Stimulated activated CD4-positive, alpha-beta T cell treated with anti-CD3 and anti-CD28 coated beads, Interleukin-4, amount 100 ng/mL, for 48 hours (primary cell): ENCODE results near the gene PCF11.
A peak's percentile ranks its signal among the peaks of the same experiment; 100 is the strongest.
"Not testable (repeated sequence)": the region's sequence is repeated elsewhere in the genome, so short reads cannot be mapped to it uniquely, and the experiment has no call there.

Experiments used
- DNase-seq, 2 donors: peaks; one replicate each; pipeline ENCODE4 v3.0.0-alpha.2; 2020; ENCODE audit warnings: low read depth in 2 of 2

PCF11 gene

DNA sequence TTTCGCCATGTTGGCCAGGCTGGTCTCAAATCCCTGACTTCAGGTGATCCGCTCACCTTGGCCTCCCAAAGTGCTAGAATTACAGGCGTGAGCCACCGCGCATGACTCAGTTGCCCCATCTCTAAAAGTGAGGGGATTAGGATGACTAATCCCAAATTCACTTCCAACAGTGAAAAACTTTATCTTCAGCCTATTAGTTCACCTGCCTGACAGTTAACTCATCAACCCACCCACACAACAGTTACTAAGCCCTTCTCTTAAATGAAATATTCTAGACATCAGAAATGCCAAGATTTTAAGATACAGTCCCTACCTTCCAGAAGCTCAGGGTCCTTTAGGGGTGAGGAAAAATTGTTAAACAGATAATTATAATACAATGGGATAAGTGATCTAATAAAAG, 34.6 kb downstream of the PCF11 start:
- DNase-seq: no peak

DNA sequence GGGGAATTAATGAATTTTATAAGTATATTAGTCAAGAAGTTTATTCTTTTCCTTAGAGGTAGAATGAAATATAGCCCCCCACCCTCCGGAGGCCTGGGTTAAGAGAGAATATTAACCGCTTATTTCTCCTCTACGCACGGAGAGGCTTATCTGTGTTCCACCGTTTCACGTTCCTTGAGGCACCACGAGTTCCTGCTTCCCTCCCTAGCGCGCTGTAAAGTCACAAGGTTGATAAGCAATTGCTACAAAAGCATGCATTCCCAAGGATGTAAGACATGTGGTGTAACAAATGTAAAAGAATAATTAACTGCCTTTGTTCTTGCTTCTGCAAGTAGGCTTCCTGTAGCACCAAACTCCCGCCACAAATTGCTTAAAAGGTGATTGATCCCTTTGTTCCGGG, 35.1 kb downstream of the PCF11 start:
- DNase-seq: no peak

DNA sequence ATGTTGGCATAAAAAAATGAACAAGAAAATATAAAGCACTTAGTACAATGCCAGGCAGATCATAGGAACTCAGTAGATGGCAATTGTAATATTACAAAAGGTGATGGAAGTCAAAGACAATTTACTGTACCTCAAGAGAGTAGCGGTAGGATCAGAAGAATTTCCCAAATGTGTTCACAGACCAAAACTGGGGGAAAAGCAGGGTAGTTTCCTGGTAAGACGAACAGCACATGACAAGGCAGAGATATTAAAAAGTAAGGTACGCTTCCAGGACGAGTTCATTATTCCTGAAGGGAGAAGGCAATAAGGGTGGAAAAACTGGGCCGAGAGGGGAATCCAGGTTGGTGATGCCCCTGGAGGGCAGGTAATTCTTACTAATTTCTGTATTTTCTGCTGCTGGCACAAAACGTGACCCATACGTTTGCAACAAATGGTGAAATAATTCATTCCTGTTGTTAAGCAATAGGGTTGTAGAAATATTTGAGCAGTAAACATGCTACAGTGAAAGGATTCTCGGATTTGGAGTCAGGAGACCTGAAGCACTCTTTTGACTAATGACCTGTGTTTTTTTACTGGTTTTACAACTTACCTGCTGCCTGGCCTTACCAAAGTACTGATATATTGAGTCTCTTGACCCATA, 35.8 kb downstream of the PCF11 start:
- DNase-seq: no peak

DNA sequence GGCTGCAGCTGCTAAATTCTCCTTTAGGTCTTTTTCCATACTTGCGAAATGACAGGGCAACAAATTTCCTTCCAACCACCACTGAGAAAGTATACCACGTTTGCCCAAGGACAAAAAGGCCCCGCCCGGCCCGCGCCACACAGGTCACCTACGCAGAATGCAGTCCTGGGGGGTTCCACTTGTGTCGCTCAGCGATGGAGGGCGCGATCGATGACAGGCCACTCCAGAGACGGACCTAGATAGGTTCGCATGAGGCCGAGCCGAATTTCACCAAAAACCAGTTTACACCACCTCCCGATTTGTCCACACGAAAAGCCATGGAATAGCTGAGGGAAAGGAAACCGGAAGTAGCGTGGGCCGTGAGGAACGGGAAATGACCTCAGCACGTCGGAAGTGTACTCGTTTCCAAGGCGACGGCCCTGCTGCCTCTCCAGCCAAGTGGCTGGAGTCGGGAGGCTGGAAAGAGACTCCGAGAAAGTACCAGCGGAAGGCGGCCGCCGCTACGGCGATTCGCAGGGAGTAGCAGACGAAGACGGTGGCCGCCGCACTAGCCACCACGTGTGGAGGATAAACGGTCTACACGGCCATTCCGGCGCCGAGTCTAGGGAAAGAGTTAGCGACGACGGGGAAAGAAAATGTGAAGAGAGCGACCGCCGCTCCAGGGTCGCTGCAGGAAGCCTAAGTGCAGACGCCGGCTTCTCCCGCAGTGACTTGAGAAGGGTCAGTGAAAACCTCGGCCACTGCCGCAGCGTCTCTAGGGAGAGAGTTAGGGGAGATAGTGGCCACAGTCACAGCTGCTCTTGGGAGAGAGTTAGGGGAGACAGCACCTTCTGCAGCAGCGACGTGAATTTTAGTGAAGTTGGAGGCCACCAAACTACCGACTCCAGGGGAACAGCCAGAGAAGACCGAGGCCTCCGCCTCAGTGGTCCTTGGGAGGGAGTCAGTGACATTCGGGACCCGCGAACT, 36.7 kb downstream of the PCF11 start, which contains the start of gene ANKRD42:
Gene ANKRD42 (plus strand): TSS at position 398 of the 966 bp plus-strand sequence. CDS start 959 bp downstream, outside the sequence.
- DNase-seq: peak; percentile 77 to 86

DNA sequence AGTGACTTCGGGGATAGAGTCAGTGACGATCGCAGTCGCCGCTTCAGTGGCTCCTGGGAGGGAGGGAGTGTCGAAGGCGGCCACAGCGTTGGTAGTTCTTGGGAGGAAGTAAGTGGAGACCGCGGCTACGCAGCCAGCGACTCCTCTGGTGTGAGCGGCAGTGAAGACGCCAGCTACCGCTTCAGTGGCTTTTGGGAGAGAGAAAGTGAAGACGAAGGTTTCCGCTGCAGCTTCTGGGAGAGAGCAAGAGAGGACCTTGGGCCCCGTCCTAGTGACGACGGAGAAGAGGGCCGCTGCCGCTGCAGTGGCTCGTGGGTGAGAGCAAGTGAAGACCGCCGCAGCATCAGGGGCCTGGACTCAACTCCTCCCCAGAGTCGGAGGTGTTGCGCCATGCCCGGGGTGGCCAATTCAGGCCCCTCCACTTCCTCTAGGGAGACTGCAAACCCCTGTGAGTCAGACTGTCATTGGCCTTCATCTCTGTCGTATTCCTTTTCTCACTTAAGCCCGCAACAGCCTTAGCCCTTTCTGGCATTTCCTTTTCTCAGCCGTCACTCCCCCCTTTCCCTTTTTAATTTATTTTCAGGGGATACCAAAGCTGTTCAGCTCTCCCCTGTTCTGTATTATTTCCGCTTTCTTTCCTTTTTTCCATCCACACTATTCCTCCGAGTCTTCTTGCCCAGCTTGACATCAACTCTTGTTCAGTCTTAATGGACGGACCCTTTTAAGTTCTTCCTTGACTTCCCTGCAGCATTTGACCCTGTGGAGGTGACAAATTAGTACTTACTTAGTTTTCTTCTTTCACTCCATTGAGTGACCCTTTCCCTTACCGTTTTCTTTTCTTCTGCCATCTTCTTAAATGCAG, 37.6 kb downstream of the PCF11 start:
- DNase-seq: peak; percentile 38 to 46

DNA sequence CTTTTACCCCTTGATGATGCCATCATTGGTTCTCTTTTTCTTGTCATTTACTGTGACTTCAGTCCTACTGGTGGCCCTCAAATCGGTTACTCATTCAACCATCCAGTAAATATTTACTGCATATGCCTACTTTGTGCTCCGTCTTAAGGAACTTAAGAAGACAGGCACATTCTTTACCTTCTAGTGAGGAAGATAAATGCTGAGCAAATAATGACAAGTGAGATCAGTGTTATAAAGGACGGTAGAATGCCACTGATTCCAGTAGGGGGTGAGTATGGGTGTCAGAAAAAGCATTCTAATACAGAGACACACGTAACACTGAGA, 38.2 kb downstream of the PCF11 start:
- DNase-seq: no peak

DNA sequence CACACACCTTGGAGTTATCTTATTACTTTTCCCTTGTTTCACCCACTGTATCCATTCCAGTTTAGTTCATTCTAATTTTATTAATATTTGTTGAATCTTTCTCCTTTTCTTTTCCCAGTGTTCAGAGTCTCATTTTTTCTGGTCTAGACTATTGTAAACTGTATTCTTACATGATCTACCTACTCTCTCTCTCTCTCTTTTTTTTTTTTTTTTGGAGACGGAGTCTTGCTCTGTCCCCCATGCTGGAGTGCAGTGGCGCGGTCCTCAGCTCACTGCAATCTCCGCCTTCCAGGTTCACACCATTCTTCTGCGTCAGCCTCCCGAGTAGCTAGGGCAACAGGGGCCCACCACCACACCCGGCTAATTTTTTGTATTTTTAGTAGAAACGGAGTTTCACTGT, 38.7 kb downstream of the PCF11 start:
- DNase-seq: no peak

DNA sequence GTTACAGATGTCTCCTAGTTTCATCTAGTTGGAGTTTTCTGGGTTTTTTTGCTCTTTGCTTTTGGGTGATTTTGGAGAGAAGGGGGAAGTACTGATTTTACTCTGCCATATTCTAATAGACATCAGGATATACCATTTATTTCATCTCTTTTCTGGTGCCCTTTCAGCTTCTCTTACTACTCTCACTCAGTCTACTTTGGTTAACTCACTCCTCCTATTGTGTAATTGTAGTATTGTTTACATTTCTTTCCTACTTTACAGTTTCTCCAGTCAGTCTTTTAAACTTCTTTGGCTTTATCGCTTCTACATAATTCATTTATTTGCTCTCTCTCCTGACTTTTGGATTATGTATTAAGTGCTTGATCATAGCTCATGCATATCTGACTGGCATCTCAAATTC, 43.1 kb downstream of the PCF11 start:
- no peak for DNase-seq

DNA sequence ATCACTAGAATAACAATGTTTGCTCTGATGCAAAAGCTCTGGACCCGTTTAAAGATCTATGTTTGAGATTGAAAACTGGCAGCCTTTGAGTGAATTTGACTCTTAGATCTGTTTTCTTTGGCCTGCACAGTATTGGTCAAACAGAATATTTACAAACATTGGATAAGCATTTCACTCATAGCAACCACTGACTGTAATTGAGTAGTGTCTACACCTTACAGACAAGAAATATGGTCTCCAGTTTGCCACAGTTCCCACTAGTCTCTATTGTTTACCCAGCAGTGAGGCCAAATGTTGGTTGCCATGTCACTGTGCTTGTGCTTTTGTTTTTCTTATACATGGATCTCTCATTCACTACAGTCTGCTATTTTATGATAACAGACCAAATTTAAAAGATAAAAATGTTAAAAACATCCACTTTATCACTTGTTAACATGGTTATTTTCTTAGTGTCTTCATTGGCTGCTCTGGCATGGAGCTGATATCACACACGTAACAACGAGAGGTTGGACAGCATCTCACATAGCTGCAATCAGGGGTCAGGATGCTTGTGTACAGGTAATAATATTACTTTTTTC, 48.8 kb downstream of the PCF11 start:
- DNase-seq: no peak

DNA sequence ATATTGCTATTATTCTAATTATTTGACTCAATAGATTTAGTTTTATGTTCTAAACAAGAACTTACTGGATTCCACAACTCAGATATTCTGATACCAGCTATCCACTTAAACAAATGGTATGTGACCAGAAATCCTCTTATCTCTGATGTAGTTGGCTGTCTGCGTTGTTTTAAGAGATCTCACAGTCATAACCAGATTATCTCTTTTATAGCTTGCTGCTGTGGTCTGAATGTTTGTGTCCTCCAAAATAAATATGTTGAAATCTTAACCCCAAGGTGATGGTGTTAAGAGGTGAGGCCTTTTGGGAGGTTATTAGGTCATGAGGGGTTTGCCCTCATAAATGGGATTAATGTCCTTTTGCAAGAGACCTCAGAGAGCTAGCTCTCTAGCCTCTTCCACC, 49.3 kb downstream of the PCF11 start:
- no peak for DNase-seq

DNA sequence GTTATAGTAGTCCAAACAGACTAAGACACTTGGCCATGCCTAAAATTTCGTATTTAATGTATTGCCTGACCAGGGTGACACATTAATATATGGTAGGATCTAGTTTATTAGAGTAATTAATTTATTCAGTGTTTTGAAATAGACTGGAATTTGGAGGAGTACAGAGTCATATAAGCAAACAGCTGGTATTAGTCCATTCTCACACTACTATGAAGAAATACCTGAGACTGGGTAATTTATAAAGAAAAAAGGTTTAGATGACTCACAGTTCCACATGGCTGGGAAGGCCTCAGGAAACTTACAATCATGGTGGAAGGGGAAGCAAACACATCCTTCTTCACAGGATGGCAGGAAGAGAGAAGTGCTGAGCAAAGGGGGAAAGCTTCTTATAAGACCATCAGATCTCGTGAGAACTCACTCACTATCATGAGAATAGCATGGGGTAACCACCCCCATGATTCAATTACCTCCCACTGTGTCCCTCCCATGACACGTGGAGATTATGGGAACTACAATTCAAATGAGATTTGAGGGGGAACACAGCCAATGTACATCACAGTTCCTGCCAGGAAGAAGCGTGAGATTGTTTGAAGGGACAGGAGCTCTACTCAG, 49.9 kb downstream of the PCF11 start:
- DNase-seq: not testable (repeated sequence)

DNA sequence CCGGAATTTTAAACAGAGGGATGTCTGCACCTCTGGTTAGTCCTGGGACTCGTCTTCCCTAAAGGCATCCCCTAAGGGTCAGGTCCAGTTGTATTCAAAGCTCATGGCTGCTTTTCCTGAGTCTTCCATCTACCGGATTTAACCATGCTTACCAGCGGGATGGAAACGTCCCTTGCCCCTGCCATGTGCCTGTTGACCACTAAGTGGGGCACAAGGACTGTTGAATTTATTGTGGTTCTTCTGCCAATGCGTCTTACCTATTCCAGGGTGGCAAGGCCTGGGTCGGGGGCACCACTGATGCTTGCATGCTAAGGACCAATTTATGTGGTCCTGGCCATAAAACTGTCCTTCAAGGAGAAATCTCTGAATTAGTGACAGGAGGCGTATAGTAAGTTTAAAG, 62.2 kb downstream of the PCF11 start:
- no peak for DNase-seq

DNA sequence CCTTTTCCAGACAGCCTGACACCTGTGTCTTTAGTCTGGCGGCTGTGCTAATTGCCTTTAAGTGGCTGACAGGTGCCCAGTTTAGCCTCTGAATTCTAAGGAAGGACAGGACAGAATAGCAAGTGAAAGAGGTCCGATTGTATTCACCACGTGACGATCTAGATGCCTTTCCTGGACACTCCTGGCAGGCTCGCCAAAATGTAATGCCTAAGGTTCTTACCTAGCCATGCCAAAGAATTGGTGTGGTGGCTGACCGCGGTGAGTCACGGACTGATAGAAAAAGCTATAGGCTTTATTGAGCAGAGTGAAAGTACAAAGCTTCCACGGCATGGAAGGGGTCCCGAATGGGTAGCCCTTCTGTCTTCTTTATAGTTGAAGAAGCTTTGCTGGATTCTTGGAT, 63.3 kb downstream of the PCF11 start:
- no peak for DNase-seq

DNA sequence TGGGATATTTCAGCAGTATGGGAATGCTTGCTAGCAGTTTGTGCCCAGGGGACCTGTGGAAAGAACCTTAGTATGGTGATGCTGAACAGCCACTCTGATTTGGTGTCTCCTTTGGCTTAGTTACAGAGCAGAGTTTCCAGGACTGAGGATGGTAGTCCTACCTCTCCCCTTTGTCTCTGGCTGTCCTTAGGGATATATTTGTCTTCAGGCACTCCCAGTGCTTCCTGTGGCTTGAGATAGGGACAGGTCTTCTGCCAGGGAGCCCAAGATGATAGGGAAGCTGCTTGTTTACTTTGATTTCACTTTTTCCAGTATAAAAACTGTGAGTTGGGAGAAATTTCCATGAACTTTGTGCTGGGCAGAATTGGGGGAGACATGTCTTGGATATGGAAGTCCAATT, 64.8 kb downstream of the PCF11 start:
- DNase-seq: no peak

DNA sequence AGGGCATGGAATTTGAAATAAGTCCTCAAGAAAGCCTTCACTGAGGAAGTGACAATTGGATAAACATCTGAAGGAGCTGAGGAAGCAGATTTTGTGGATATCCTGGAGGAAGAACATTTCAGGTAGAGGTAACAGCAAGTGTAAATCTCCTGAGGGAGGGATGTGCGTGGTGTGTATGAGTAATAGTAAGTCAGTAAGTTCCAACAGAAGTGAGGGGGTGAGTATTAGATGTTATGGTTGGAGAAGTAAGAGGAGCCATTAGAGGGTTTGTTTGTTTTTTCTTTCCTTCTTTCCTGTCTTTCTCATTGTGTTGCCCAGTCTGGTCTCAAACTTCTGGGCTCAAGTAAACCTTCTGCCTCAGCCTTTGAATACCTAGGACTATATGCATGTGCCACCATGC, 65.6 kb downstream of the PCF11 start:
- DNase-seq: no peak

DNA sequence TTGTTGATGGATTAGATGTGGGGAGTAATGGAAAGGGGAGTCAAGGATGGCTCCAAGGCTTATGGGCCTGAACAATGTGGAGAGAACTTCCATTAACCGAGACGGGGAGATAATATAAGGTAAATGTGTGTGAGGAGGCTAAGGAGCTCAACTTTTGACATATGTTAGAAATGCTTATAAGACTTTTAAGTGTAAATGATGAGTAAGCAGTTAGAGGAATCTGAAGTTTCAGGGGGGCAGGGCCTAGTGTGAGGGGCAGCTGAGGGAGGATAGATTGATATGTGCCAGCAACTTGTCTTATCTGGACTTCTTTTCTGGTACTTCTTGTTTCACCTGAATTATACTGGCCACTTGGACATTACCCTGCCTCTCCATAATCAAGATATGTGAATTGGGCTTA, 66.5 kb downstream of the PCF11 start:
- DNase-seq: no peak

DNA sequence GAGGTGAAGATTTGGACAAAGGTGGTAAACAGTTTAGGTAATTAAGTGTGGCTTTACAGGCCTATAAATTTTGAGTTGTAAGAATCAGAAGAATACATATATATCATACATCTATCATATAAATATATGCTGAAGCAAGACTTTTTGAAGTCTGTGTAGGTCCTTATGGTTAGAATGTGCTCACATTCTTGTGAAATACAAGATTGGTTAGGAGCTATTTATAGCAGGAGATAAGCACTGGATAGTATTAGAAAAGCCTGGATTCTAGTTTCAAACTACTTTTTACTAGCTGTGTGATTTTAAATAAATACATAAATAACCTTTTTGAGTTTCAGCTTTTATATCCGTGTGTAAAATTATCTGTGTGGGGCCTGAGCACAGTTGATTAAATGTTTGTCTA, 78.9 kb downstream of the PCF11 start:
- no peak for DNase-seq
